GM12875 (cell line): ENCODE measurements around the gene NFASC.

Experiments
- H3K4me3 ChIP-seq: one replicate; pipeline ENCODE4 v1.5.1; 2011; ENCODE audit warnings: low read depth, low read length, control low read depth
- CTCF ChIP-seq: IDR thresholded peaks from 2 replicates; pipeline ENCODE4 v1.5.1; 2011; ENCODE audit warnings: low read depth, mild to moderate bottlenecking, control low read depth, inconsistent platforms, low read length, moderate library complexity, borderline replicate concordance; ENCODE audit not compliant: insufficient read depth

NFASC gene

GRCh38 chr1:204909109-204909508 lies 38.4 kb downstream of the NFASC start:
- TF ChIP-seq CTCF: no peak
- no peak overlapping the region for H3K4me3 ChIP-seq

- no peak for TF ChIP-seq CTCF
- no peak overlapping the region for H3K4me3 ChIP-seq
Measured at GRCh38 chr1:204915861-204916495, 45.3 kb downstream of the NFASC start.

GRCh38 chr1:204917802-204918201 lies 47.1 kb downstream of the NFASC start:
- TF ChIP-seq CTCF: no peak
- H3K4me3 ChIP-seq: no peak overlapping the region

GRCh38 chr1:204920511-204920910 lies 49.8 kb downstream of the NFASC start:
- H3K4me3 ChIP-seq: no peak overlapping the region
- TF ChIP-seq CTCF: no peak

GRCh38 chr1:204920967-204921366 lies 50.3 kb downstream of the NFASC start:
- no peak overlapping the region for H3K4me3 ChIP-seq

GRCh38 chr1:204921855-204922516 lies 51.3 kb downstream of the NFASC start:
- H3K4me3 ChIP-seq: no peak overlapping the region
- TF ChIP-seq CTCF: no peak

More at GRCh38 chr1:204920967-204921366, 50.3 kb downstream of the NFASC start:
- TF ChIP-seq CTCF: no peak

GRCh38 chr1:204923201-204923600 lies 52.5 kb downstream of the NFASC start:
- H3K4me3 ChIP-seq: no peak overlapping the region
- no peak for TF ChIP-seq CTCF
